Measurements from ENCODE around the gene FHIT.
"Not testable (repeated sequence)": the region's sequence is repeated elsewhere in the genome, so short reads cannot be mapped to it uniquely, and the experiment has no call there.

Gene FHIT

GRCh38 chr3:60909526-60909925 is 341.7 kb downstream of the FHIT start:
- DNase-seq = no peak

DNA sequence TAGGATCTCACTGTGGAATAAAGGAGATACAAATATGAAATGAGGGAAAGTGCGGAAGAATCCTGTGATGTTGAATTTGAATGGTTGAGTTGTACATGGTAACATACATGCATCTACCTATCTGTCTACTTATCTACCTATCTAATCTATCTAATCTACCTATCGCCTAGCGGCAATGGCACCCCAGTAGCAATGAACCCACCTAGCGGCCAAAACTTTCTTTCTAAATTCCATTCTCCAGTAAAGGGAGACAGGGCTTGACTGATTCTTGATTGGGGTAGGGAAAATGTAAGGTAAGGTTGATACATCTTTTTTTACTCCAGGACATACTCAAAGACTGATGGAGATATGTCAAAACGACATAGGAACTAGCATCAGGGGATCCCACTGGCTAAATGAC is 345.0 kb downstream of the FHIT start:
- DNase-seq = no peak

DNA sequence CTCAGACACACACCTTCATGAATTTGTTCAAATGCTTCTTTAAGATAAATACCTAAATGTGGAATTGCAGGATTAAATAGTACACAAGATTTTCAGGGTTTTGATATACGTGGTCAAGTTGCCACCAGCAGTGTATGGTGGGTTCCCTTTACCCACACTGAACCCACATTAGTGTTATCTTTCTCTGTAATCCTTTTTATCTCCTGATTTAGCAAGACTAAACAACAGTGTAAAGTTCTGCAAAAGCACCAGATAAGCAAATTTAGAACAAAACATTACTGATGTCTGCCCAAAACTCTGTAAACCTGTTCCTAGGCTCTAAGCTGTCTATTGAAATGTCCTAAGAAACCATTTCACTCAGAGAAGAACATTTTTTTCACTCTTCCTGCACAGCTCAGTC is 352.9 kb downstream of the FHIT start:
- no peak for DNase-seq

DNA sequence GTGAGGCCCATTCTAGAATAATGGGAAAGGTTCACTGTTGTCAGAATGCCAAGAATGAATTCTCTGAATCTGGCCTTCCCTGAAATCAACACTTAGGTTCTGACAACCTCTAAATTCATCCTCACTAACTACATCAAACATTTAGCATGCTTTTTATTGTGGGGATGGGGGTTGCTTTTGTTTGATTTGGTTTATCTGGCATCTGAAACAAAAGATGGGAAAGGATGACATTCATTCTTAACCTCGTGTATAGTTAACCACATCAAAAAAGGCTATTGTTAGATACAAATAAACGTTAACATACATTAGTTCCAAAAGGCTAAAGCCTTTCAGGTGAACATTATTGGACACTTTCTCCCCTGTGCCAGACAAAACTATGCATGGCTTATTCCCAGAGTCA is 357.3 kb downstream of the FHIT start:
- DNase-seq = no peak

- DNase-seq = no peak
Observed at GRCh38 chr3:60890226-60890625, 361.0 kb downstream of the FHIT start.

GRCh38 chr3:60888952-60889351 is 362.3 kb downstream of the FHIT start:
- not testable (repeated sequence) for DNase-seq

DNA sequence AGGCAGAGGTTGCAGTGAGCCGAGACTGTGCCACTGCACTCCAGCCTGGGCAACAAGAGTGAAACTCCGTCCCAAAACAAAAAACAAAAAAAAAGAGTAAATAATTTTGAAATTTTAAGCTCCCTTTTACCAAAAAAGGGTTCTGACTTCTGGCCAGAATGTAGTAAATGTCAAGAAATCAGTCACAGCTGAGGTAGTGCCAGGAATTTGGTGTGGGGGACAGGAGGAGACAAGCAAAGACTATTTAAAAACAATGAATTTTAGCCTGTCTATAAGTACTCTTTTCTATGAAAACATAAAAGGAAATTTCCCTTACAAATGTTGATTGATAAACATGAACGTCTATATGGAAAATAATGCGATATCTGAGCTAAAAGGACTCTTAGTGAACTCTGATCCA is 363.7 kb downstream of the FHIT start:
- no peak for DNase-seq

DNA sequence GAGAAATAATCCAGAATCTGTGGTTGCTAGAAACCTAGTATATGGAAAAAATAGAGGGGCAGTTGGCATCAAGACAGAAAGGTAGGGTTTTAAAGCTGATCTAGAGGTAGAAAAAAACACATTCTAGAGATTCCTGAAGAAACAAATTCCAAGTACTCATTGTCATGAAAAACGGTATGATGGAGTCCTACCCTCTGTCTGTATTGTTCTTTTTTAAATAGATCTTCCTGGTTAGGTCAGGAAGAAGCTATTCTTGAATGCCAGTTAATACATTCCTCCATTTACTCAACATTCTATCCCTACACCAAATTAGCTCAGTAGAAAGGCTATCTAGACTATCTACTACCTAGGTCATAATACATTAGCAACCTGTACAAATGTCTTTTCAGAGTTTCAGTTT is 364.7 kb downstream of the FHIT start:
- no peak for DNase-seq

GRCh38 chr3:60884005-60884404 is 367.2 kb downstream of the FHIT start:
- DNase-seq = no peak

GRCh38 chr3:60877188-60877587 is 374.1 kb downstream of the FHIT start:
- no peak for DNase-seq

DNA sequence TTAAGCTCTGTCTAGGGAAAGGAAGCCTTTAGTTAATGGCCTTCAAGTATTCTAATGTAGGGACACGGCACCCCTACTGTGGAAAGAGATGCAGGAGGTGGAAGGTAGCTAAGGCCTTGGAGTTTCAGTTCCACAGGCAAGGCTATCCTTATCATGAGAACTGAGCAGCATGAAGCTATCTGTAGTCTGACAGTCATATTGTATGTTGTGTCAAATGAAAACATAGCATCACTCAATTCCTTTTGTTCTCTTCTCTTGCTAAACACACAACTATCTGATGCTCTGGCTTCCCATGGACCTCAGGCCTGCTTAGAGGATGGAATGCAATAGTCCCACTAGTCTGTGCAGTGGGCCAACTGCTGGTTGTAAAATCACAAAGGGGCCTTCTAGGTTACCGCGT is 380.9 kb downstream of the FHIT start:
- no peak for DNase-seq

DNA sequence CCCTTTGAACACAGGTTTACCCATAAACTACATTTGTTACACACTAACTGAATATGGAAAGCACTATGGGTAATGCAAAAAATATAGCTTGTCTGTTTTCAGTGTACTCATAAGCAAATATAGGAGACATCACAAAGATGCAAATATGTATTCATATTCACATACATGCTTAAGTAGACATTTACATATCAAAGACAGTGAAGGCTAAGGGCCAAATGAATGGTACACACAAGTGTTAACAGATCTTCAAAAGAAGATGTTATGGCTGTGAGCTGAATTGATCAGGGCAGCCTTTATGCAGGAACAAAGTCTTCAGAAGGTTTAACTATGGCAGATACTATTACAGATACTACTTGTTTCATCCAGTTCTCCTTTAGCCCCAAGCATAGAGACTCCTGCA is 384.1 kb downstream of the FHIT start:
- DNase-seq = no peak

DNA sequence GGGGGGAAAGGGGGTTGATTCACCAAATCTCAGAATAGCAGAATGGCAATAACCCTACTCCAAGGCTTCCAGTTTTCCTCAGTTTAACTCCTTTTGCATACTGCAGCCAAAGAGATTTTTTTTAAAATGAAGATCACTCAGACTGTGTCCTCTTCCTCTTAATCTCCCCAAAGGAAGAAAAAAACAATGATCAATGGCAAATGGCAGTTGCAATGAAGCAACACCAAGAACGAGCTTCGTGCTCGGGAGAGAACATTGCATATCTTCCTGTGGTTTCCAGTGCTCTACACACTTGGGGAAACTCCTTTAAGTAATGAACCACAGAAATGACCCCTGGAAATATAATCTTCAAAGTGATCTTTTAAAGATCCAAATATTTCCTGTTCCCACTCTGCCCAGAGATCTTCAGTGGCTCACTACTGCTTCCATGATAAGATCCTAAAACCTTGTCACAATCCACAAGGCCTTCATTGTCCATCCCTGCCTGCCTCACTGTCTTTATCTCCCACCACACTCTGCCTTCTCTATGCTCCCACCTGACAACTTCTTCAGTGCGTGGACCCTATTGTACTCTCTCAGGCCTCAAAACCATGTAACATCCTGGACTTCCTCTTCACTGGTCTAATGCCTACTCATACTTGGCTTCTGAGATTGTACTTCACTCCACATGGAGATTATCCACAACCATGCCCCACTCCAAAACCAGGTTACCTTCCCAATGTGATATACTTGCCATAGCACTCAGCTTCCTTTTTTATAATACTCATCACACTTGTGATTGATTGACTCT is 394.8 kb downstream of the FHIT start:
- DNase-seq = no peak

DNA sequence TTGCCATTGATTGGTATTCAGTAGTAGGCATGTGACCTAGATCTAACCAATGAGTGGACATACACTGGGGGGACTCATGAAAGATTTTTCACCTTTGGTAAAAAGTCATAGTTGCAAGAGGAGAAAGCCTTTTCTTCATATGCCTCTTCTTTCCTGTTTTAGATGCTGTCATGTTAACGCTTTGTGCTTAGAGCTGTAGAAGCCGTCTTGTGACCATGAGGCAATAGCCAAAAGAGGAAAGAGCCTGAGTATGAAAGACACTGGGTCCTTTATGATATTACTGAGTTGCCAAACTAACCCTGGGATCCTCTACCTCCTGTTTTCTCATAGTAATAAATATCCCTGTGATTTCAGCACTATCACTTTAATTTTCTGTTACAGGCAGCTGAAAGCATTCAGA is 396.0 kb downstream of the FHIT start:
- no peak for DNase-seq

- DNase-seq = no peak
Observed at GRCh38 chr3:60854791-60855190, 396.5 kb downstream of the FHIT start.

GRCh38 chr3:60847791-60848190 is 403.5 kb downstream of the FHIT start:
- DNase-seq = no peak

- DNase-seq = no peak
Observed at GRCh38 chr3:60844256-60844655, 407.0 kb downstream of the FHIT start.

DNA sequence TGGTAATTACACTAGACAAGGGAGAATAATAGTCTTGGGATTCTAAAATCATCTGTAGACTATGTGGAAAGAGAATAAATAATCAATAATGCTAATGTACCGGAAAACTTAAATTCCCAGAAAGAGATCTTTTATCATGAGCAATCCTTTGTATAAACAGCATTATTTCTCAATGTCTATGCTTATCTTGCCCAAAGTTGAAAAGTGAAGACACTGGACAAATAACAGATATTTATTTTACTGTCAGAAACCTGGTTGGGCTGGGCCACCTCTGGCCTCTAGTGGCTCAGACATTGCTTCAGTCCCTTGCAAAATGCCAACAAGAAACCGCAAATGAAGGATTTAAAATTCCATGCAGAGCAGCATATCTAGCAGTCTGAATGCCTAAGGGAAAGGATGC is 409.9 kb downstream of the FHIT start:
- DNase-seq = no peak

DNA sequence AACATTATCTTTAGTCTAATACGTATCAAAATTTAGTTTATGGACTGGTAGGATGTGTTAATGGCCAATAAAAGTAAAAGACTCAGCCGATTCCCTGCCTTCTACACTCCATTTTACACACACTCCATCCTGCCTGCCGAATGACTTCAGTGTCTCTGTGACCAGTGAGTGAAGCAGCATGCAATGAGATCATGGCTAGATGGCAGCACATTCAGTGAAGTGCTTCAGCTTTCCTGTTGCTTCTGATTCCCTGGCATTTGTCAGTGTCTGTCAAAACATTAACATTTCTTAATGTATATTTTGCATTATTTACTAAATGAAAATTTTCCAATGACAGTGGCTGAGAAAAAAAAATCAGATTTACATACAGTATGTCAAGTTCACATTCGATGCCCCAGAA is 412.0 kb downstream of the FHIT start:
- no peak for DNase-seq

- no peak for DNase-seq
Observed at GRCh38 chr3:60835796-60836195, 415.5 kb downstream of the FHIT start.

- no peak for DNase-seq
Observed at GRCh38 chr3:60829058-60829457, 422.2 kb downstream of the FHIT start.

GRCh38 chr3:60827666-60828065 is 423.6 kb downstream of the FHIT start:
- DNase-seq = no peak

- DNase-seq = no peak
Observed at GRCh38 chr3:60826511-60826910, 424.7 kb downstream of the FHIT start.

DNA sequence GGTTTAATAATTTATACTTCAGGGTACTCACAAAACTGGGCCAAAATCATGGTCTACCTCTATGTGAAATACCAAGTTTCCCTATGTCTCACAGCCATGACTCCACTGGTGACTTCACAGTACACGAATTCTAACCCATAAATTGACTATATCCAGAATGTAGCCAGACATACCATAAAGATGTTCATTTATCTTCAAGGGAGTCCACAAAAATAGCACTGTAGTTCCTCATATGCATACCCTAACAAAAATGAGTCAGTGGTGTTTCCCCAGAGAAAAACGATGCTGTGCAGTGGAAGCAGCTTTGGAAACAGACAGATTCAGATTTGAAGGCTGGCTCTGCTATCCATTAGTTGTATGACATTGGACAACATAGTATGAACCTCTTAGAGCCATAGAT is 438.8 kb downstream of the FHIT start:
- no peak for DNase-seq

GRCh38 chr3:60810881-60811280 is 440.4 kb downstream of the FHIT start:
- DNase-seq = no peak
